Hepatocyte (in vitro differentiated cells): ENCODE data around the gene PLBD2.

Experiments used
- EZH2phosphoT487 ChIP-seq: fragments of 200-600 bp; sonication (generic); IDR thresholded peaks from one replicate; pipeline ENCODE4 v1.6.1; 2018; ENCODE audit warnings: antibody characterized with exemption, mild to moderate bottlenecking, low read depth, moderate library complexity; ENCODE audit not compliant: unreplicated experiment, severe bottlenecking
- TF ChIP-seq, protein P1 (sequence below): fragments of 200-600 bp; sonication (generic); IDR thresholded peaks from 2 replicates; pipeline ENCODE4 v1.5.1; 2016; ENCODE audit warnings: antibody characterized with exemption, mild to moderate bottlenecking; ENCODE audit not compliant: poor library complexity

DNA sequence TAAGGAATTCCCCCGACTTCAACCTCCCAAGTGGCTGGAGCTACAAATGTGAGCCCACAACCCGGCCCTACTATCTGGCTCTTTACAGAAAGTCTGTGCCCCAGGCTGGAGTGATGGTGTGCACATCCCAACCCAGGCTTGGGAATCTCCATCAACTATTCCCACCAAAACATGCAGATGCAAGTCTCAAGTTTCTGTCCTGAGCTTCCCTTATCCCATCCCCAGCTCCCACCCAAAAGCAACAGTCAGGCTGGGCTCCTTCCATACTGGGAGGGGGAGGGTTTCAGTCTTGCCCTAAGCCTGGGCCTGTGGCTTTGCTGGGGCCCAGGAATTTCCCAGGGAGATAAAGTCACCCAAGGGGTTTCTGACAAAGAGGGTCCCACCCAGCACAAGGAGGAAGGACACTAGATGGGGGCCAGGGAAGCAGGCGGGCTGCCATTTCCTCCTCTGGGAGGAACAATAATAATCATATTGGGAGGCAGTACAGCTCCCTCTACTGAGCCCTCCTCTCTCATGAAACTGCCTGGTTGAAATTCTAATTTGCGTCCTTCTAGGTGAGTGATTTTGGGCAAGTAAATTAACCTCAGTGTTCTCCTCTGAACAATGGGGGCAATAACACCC lies 31.5 kb upstream of the PLBD2 start:
- TF ChIP-seq EZH2phosphoT487: no peak
- TF ChIP-seq, protein P1, sequence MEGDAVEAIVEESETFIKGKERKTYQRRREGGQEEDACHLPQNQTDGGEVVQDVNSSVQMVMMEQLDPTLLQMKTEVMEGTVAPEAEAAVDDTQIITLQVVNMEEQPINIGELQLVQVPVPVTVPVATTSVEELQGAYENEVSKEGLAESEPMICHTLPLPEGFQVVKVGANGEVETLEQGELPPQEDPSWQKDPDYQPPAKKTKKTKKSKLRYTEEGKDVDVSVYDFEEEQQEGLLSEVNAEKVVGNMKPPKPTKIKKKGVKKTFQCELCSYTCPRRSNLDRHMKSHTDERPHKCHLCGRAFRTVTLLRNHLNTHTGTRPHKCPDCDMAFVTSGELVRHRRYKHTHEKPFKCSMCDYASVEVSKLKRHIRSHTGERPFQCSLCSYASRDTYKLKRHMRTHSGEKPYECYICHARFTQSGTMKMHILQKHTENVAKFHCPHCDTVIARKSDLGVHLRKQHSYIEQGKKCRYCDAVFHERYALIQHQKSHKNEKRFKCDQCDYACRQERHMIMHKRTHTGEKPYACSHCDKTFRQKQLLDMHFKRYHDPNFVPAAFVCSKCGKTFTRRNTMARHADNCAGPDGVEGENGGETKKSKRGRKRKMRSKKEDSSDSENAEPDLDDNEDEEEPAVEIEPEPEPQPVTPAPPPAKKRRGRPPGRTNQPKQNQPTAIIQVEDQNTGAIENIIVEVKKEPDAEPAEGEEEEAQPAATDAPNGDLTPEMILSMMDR: no peak
